DMS114 treated with DMSO at 0.1 percent for 48 hours (cell line): ENCODE data around the gene DDA1.
"Not testable (repeated sequence)": the region's sequence is repeated elsewhere in the genome, so short reads cannot be mapped to it uniquely, and the experiment has no call there.

Experiments used
- DNase-seq: peaks from one replicate; lab custom pipeline; 2025; ENCODE audit not compliant: unreplicated experiment; lab: John Stamatoyannopoulos, UW

Gene DDA1

GRCh38 chr19:17286752-17287151, 22.6 kb upstream of the DDA1 start:
- DNase-seq = no peak

DNA sequence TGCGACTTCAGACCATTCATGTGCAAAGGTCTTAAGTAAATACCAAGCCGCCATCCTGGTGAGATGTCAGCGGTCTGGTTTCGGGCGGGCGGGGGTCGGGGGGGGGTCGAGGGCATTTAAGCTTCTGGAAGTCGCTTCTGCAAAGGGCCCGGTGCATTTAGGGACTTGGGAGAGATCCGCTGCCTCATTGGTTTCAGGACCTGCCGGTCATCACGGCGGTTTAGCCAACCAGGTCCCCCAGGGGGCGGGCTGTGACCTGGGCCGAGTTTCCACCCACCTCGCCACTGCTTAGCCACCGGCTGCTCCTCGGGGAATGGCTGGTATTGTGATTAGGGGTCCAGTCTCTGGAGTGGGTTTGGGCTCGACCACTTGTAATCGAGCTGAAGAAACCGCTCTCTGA, 19.9 kb upstream of the DDA1 start:
- no peak for DNase-seq

DNA sequence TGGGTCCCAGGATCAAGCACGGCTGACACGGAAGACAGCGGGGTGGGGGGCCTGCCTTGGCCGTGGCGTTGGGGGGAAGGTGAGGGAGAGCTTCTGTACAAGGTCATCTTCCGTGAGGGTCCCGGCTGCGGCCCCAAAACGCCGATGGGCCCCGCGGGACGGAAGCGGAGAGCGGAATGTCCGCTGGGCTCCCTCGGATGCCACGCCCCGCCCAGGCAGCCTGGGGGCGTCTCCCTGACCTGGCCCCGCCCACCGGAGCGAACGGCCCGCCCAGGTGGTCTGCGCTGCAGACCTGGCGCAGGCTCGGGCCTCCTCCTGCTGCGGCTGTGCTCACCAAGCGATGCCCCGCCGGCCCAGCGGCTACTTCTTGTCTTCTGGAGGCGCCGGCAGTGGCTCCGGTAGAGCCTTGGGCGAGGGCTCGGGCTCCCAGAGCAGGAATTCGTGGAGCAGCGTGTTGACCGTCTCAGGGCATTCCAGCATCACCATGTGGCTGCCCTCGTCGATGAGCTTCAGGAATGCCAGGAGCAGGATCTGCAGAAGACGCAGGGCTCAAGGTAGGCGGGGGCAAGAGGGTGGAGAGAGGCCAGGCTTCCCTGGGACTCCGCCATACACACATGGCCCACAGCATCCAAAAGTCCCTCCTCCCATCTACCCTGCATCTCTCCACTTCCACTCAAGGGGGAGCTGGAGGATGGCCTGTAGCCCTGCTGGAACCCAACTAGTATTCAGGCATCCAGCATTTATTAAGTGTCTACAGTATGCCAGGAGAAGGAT, 16.9 kb upstream of the DDA1 start:
- peak; percentile 29 for DNase-seq

DNA sequence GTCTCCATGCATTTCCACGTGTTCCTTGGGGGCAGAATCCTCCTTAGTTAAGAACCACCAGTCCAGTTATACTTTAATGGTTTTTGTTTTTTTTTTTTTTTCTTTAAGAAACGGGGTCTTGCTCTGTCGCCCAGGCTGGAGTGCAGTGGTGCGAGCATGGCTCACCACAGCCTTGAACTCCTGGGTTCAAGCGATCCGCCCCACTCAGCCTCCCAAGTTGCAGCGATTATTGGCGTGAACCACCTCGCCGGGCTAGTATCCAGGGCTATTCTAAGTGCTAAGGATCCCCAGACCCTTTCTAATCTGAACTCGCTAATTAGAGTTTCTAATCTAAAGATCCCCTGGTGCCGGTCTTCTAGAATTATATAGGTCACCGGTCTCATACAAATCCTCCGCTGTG, 15.8 kb upstream of the DDA1 start:
- no peak for DNase-seq

DNA sequence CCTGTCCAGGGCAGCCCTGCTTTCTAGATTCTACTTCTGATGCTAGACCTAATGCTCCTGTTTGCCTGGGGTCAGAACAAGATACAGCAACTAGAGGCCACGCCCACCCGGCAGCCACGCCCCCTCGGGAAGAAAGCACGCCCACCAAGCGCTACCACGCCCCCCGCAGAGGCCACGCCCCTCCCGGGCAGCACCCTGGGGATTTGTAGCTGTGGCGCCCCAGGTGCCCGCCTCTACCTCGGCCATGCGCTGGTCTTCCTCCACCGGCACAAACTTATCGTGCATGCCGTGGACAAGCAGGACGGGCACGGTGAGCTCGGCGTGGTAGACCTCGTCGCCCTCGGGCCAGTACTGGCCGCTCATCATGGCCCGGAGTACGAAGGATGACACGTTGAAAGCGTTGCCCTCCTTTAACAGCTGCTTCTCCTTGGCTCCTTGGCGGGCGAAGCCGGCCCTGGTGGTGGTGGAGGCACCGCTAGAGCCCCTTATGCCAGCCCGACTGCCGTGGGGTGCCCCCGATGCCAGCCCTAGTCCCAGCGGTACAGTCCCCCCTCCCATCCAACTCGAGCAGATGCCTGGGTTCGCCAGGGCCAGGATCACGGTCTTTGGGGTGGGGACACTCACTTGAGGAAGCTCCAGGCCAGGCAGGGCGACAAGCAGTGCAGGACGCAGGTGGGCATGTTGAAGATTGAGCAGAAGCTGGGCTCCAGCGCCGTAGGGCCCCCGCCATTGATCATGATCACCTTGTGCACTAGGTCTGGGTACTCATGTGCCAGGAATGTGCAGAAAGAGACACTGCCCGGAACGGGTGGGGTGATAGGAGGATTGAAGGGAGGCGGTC, 15.1 kb upstream of the DDA1 start:
- no peak for DNase-seq

DNA sequence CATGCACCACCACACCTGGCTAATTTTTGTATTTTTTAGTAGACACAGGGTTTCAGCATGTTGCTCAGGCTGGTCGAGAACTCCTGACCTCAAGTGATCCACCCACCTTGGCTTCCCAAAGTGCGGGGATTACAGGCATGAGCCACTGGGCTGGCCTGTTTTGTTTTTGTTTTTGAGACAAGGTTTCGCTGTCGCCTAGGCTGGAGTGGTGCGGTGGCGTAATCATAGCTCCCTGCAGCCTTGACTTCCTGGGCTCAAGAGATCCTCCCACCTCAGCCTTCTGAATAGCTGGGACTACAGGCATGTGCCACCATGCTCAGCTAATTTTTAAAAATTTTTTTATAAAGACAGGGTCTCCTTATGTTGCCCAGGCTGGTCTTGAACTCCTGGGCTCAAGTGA, 13.8 kb upstream of the DDA1 start:
- not testable (repeated sequence) for DNase-seq

GRCh38 chr19:17296273-17296672, 13.1 kb upstream of the DDA1 start:
- DNase-seq = no peak

DNA sequence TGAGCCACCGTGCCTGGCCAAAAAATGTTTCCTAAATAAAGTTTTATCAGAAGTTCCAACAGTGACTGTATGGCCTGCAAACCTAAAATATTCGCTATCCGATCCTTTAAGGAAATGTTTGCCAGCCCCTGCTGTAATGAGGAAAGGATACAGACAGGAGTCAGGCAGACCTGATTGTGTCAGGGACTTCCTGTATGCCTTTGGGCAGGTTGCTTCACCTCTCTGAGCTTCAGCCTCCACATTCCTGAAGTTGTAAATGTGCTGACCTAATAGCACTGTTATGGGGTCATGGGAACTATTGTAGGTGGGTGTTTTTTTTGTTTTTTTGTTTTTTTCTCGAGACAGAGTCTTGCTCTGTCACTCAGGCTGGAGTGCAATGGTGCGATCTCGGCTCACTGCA, 12.4 kb upstream of the DDA1 start:
- no peak for DNase-seq

DNA sequence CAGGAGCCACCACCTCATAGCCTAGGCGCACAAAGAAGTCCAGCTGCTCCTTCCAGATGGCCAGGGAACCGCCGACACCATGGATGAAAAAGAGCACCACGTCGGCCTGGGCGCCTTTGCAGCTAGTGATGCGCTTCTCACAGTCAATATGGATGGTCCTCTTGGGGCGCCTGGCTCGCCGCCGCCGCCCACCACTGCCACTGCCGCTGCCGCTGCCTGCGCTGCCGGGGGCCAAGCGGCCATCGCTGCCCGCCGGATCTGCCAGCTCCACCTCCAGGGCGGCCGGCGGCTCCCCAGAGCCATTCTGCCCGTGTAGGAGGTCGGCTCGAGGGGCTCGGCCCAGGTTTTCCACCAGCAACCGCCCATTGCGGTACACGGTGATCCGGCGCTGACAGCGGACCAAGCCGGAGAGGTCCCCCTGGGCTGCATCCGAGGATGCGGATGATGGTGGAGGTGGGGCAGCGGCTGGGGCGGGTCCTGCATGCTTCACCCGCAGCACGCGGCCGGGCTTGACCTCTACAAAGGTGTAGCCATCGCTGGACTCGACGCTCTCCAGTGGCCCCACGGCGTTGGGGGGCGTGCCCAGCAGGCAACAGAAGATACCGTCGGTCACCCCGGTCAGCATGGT, 8.3 kb upstream of the DDA1 start:
- no peak for DNase-seq

DNA sequence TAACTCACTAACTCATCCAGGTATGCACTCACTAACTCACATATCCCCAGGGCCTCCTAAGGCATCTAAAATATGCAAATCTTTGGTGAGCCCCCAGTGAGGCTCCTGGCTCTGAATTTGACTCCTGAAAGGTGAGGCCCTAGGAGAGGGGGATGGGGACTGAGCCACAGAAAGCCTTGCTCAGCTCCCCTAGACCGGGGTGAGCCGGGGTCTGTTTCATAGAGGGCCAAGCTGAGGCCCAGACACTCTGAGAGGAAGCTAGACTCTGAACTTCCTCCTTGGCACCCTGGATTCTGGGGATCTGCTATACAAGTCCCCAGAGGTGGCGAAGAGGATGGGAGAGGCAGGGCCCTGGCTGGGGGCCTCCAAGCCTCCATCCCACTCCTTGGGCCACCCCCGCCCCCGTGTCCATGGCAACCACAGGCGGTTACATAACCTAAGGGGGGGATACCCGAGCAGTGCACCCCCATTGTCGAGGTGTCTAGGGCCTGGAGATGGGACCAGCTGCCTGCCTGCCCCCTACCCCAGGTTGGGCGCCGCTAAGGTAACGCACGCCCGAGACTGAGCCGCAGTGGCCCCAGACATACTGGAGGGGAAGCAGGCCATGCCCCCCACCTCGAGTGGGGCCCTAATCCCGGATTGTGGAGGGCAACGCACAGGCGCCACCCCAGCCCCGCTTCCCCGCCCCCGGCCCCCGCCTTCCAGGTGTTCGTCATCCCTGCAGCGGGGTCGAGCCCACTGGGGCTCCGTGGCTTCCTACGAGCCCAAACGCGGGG, 6.8 kb upstream of the DDA1 start:
- no peak for DNase-seq

GRCh38 chr19:17303167-17303939, 6.0 kb upstream of the DDA1 start, which contains the start of gene ABHD8:
Gene ABHD8, minus strand, starts transcription at chr19:17303425. Its CDS starts 1,809 bp downstream, at chr19:17301616.
- DNase-seq = peak; percentile 91

GRCh38 chr19:17303940-17304267, 5.5 kb upstream of the DDA1 start:
- DNase-seq = no peak

DNA sequence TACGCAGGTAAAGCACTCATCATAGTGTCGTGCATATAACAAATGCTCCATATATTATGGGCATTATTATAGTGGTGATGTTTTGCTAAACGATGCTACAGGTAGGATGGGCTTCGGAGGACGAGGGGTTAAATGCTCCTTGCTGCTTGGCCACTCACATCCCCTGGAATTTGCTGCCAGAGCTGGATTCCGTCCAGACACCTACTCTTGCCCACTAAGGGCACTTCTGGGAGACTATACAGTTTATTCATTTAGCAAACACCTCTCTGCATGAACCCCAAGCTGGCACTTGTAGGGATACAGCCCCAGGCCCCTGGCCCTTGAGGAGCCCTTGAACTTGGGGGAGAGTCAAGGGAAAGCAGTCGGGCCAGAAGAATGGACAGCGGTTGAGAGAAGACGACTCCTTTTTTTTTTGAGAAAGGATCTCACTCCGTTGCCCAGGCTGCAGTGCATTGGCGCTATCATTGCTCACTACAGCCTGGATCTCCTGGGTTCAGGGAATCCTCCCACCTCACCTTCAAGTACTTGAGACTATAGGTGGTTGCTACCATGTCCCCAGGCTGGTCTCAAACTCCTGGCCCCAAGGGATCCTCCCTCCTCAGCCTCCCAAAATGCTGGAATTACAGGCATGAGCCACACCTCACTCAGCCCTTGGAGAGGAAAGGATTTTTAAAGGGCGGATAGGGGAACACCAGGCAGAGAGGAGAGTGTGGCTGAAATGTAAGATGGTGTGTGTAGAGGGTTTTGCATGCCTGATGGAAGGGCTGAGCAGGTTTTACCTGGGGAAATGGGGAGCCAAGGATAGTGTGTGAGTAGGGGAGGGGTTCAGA, 4.8 kb upstream of the DDA1 start:
- DNase-seq = no peak

DNA sequence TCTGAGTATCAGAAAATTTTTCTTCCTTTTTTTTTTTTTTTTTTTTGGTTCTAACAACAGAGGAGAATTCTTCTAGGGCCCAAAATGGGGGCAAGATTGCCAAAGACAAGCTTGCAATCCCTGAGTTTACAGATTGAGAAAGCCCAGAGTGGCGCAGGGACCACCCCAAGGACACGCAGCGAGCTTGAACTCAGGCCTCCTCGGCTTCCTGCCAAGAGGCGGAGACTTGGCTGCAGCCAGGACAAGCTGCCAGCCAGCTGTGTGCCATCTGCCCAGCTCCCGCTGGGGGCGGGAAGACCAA, 4.2 kb upstream of the DDA1 start:
- DNase-seq = no peak

- DNase-seq = peak; percentile 98
These were observed 3.7 kb upstream of the DDA1 start, which contains the start of gene MRPL34 for GRCh38 chr19:17305517-17306284. Gene MRPL34, plus strand, starts transcription at chr19:17305872. Its CDS starts 21 bp downstream, at chr19:17305893.

DNA sequence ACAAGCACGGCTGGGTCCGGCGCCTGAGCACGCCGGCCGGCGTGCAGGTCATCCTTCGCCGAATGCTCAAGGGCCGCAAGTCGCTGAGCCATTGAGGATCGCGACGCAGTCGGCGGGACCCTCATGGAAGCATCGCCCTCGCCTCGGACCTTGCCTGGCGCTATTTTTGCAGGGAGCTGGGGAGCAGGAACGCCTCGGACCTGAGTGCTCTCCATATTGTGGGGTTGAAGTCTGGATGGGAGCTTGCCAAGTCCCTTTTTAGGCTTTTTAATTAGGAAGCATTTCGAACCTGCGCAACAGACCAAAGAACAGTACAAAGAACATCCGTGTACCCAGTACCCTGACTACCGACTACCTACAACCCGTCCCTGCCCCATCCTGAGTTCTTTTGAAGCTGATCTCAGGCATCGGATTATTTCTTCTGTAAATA, 3.1 kb upstream of the DDA1 start:
- peak; percentile 59 for DNase-seq

DNA sequence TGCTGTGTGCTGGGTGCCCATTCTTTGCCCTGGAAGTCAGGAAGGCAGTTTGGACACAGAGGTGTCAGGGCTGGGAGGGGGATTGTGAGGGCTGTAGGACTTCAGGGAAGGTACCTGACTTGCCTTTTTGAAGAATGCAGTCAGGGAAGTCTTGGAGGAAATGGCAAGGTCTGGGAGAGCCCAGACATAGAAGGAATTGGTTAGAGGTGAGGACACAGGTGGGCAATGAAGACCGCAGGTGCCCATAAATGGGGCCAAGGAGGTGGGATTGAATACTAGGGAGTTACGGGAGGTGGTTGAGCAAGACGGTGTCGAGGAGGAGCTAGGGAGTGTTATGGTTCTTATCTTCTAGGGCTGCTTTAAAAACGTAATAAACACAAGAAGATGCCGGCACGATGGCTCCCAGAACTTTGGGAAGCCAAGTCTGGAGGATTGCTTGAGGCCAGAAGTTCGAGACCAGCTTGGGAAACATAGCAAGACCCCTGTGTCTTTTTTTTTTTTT, 1.4 kb upstream of the DDA1 start:
- no peak for DNase-seq

DNA sequence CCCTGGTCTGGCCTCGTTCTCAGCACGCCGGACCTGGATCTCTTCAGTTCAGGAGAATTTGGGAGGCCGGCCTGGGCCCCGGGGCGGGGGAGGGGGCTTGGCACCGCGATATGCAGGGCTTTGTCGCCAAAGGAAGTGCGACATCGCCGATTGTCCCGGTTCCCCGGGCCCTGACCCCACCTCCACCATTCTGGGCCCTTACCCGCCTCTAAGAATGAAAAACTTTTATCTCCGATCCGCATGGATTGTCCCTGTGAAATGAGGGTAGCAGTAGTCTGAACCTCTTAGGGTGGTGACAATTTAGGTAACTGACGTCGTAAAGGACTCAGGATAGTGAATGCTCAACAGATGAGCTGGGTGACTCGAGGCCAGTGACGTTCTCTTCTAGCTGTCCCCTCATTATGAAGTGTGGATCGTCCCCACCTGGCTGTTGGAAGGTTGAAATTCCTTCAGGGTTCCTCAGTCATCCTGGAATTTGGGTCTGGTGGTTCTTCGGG, 650 bp downstream of the DDA1 start:
- no peak for DNase-seq
